ENCODE measurements around the gene PMEL.

GRCh38 chr12:55933169-55933798 is 32.6 kb downstream of the PMEL start:
- TF ChIP-seq CTCF (IDR thresholded peaks at IDR 0.05) (no peak), EZH2 (IDR thresholded peaks at IDR 0.05; ENCODE audit: borderline replicate concordance, insufficient read depth, low read depth, low read length, poor library complexity, severe bottlenecking) (no peak)
